Endothelial cell of umbilical vein (primary cell): Measurements from ENCODE around the gene TESMIN.

Source experiments
- CTCF ChIP-seq, 2 donors: IDR thresholded peaks; 1 replicate in 1 of 2; 2 replicates in 1 of 2; pipeline ENCODE4 v1.5.1; 2011; ENCODE audit warnings: low read length in 2 of 2, mild to moderate bottlenecking in 2 of 2, moderate library complexity in 2 of 2, control low read depth in 1 of 2, inconsistent platforms in 1 of 2, low read depth in 1 of 2; ENCODE audit not compliant: insufficient read depth in 1 of 2; ENCODE audit errors: extremely low read depth in 1 of 2
- EZH2 ChIP-seq: IDR thresholded peaks from 2 replicates; pipeline ENCODE4 v1.6.1; 2012; ENCODE audit warnings: borderline replicate concordance, low read depth, mild to moderate bottlenecking, moderate library complexity, low read length, inconsistent platforms; ENCODE audit not compliant: severe bottlenecking
- FOS ChIP-seq: IDR thresholded peaks from 2 replicates; pipeline ENCODE4 v1.6.1; 2011; ENCODE audit warnings: mild to moderate bottlenecking, low read length, moderate library complexity, borderline replicate concordance; ENCODE audit not compliant: insufficient read depth
- JUN ChIP-seq: IDR thresholded peaks from 2 replicates; pipeline ENCODE4 v1.6.1; 2011; ENCODE audit warnings: borderline replicate concordance, low read depth; ENCODE audit not compliant: insufficient read length, insufficient read depth
- MAX ChIP-seq: IDR thresholded peaks from 2 replicates; pipeline ENCODE4 v1.6.1; 2011; ENCODE audit not compliant: insufficient read depth, insufficient read length
- MYC ChIP-seq: IDR thresholded peaks from one replicate; pipeline ENCODE4 v1.6.1; 2011; ENCODE audit warnings: mild to moderate bottlenecking, low read depth, low read length
- POLR2A ChIP-seq: IDR thresholded peaks from 2 replicates; pipeline ENCODE4 v1.6.1; 2012; ENCODE audit warnings: low read depth, mild to moderate bottlenecking, control low read depth, low read length
- POLR2AphosphoS5 ChIP-seq: IDR thresholded peaks from 2 replicates; pipeline ENCODE4 v1.6.1; 2012; ENCODE audit warnings: low read depth, mild to moderate bottlenecking, control low read depth, low read length, moderate library complexity; ENCODE audit not compliant: insufficient read depth

GRCh38 chr11:68658661-68659060, 92.7 kb downstream of the TESMIN start:
- TF ChIP-seq CTCF (IDR thresholded peaks at IDR 0.05; ENCODE audit: extremely low read depth in 1 of 2, insufficient read depth in 1 of 2, low read depth in 1 of 2, low read length in 2 of 2) (no peak), POLR2AphosphoS5 (no peak), EZH2 (no peak), JUN (no peak), MYC (no peak), MAX (no peak), POLR2A (no peak), FOS (no peak)
